ENCODE data around the gene IQCH. TPM values are rescaled to one million over a fixed set of nuclear protein-coding genes. Genes with fewer than 3 reads are reported as not detected.
"Not testable (repeated sequence)": the region's sequence is repeated elsewhere in the genome, so short reads cannot be mapped to it uniquely, and the experiment has no call there.

Gene IQCH
- total RNA-seq, 1 donor from 2014 or later, result 1.4 TPM

DNA sequence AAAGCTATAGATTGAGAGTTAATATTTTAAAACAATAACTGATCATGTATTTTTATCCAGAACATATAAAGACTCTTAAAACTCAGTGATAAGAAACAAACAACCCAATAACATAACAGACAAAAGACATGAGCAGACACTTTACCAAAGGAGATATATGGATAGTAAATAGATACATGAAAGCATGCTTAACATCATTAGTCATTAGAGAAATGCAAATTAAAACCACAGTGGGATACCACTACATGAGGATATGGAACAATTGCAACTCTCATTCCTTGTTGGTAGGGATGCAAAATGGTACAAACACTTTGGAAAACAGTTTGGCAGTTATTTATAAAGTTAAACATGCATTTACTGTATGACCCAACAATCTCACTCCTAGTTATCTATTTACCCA lies 95.0 kb downstream of the IQCH start:
- ATAC-seq, result no peak
- no peak for DNase-seq (ENCODE audit: low spot score)

- no peak for ATAC-seq
- DNase-seq (ENCODE audit: low spot score), result no peak
These were observed 95.5 kb downstream of the IQCH start for GRCh38 chr15:67350042-67350441.

- ATAC-seq (peak; percentile 34), DNase-seq (ENCODE audit: low spot score) (no peak)
These were observed 103.8 kb downstream of the IQCH start for GRCh38 chr15:67358391-67358790.

DNA sequence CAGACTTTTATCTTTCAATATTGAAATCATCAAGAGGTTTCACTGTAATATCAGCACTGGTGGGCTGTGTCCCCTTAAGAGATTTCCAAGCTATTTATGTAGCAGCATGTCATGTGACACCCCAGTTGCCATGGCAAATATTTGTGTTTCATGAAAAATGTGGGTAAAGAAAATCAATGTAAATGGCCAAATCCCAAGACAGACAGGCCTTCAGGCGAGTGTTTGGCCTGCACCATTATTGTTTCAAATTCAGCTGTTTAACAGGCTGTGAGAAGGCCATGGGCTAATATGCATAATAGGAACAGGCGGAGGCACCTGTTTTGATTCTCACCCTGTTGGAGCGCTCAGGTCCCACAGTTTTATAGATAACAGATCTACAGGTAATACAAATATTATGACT lies 104.2 kb downstream of the IQCH start:
- DNase-seq (ENCODE audit: low spot score) (peak; percentile 77), ATAC-seq (peak; percentile 79)

- DNase-seq (ENCODE audit: low spot score) (peak; percentile 84), ATAC-seq (peak; percentile 86)
These were observed 105.0 kb downstream of the IQCH start for GRCh38 chr15:67359431-67360079.

DNA sequence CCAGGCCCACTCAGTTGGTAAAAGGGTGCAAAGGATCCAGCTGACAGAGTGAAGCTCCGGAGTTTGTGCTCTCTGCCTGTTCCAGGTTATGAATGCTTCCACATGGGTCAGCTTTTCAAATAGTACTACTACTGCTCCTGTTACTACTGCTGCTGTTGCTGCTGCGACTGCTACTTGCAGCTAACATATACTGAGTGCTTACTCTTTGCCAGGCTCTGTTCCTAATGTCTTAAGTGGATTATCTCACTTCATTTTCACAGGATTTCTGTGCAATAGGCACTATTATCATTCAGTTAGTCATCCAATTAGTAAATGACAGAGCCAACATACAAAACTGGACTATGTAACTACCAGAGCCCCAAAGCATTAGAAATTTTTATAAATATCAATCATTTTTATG lies 106.5 kb downstream of the IQCH start:
- ATAC-seq, result no peak

GRCh38 chr15:67363712-67364111 lies 109.1 kb downstream of the IQCH start:
- not testable (repeated sequence) for DNase-seq (ENCODE audit: low spot score); ATAC-seq

More for the DNA sequence above, 106.5 kb downstream of the IQCH start:
- no peak for DNase-seq (ENCODE audit: low spot score)

DNA sequence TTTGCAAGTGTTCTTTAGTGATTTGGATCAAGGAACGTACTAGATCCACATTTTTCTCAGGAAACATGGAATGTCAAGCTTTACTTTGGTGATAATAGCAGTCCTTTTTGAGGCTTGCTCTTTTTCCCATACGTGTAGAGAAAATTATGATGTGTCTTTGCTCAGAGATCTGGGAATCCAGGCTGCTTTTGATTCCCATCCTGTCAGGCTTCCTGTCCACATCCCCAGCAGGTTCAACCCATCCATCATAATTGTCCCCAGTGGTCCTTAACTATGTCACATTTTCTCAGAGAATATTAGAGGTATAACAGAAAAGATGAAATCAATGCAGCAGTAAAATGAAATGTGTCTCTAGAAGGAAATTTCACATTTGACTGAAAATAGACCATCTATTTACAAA lies 111.4 kb downstream of the IQCH start:
- ATAC-seq (no peak), DNase-seq (ENCODE audit: low spot score) (no peak)

GRCh38 chr15:67366904-67367303 lies 112.3 kb downstream of the IQCH start:
- DNase-seq (ENCODE audit: low spot score) (no peak), ATAC-seq (no peak)

- ATAC-seq, result peak; percentile 34
- DNase-seq (ENCODE audit: low spot score), result no peak
These were observed 114.9 kb downstream of the IQCH start for GRCh38 chr15:67369359-67369998.

GRCh38 chr15:67370206-67370954 lies 115.8 kb downstream of the IQCH start:
- ATAC-seq (peak; percentile 86), DNase-seq (ENCODE audit: low spot score) (no peak)

GRCh38 chr15:67372543-67372942 lies 118.0 kb downstream of the IQCH start:
- ATAC-seq (no peak), DNase-seq (ENCODE audit: low spot score) (no peak)

GRCh38 chr15:67372986-67373675 lies 118.5 kb downstream of the IQCH start:
- ATAC-seq, result no peak
- no peak for DNase-seq (ENCODE audit: low spot score)

GRCh38 chr15:67373971-67374370 lies 119.4 kb downstream of the IQCH start:
- ATAC-seq (no peak), DNase-seq (ENCODE audit: low spot score) (no peak)

DNA sequence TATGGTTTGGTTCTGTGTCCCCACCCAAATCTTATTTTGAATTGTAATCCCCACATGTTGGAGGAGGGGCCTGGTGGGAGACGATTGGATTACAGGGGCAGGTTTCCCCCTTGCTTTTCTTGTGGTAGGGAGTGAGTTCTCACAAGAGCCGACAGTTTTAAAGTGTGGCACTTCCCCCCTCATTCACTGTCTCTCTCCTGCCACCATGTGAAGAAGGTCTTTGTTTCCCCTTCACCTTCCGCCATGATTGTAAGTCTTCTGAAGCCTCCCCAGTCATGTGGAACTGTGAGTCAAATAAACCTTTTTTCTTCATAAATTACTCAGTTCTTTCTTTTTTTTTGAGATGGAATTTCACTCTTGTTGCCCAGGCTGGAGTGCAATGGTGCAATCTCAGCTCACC lies 124.9 kb downstream of the IQCH start:
- DNase-seq (ENCODE audit: low spot score) (no peak), ATAC-seq (no peak)

GRCh38 chr15:67380921-67381320 lies 126.3 kb downstream of the IQCH start:
- ATAC-seq, result no peak
- no peak for DNase-seq (ENCODE audit: low spot score)

DNA sequence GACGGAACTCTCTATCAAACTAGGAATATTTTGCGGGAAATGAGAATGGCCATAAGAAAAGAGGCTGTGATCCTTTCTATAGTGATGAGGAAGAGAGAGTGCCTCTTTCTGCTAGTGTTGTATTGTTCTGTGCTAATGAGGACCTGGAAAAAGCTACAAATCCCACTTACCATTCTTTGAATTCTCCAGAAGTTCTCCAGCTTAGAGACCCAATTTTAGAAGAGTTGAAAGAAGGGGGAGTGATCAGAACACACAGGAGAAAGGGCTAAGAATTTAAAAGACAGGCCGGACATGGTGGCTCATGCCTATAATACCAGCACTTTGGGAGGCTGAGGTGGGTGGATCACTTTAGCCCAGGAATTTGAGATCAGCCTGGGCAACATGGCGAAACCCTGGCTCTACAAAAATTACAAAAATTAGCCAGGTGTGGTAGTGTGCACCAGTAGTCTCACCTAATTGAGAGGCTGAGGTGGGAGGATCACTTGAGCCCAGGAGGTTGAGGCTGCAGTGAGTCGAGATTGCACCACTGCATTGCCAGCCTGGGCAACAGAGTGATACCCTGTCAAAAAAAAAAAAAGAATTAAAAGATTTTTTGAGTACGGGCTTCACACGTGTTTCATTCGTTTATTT lies 126.9 kb downstream of the IQCH start:
- DNase-seq (ENCODE audit: low spot score) (no peak), ATAC-seq (no peak)

- DNase-seq (ENCODE audit: low spot score), result no peak
- ATAC-seq, result no peak
These were observed 128.1 kb downstream of the IQCH start for GRCh38 chr15:67382723-67383122.

DNA sequence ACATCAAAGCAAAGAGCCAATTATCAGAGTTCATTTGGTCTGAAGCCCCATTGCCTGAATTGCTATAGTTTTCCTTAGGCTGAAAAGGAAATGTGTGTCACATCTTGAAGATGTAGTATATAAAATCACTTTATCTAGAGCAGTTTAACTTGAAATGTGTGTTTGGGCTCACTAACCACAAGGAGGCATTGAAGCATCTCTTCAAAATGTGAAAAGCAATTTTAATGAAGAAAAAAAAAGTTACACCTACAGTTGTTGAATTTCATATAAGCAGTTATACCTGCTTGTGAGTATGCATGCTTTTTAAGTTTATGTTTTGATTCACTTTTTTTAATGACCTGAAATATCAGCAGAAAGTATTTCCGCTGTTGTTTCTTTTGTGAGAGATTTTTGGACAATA lies 129.3 kb downstream of the IQCH start:
- no peak for DNase-seq (ENCODE audit: low spot score)
- ATAC-seq, result no peak

- ATAC-seq (no peak), DNase-seq (ENCODE audit: low spot score) (no peak)
These were observed 130.2 kb downstream of the IQCH start for GRCh38 chr15:67384761-67385160.

GRCh38 chr15:67385971-67386370 lies 131.4 kb downstream of the IQCH start:
- no peak for DNase-seq (ENCODE audit: low spot score)

More at GRCh38 chr15:67385971-67386370, 131.4 kb downstream of the IQCH start:
- no peak for ATAC-seq

Data from left lobe of liver (tissue), 2 donors.